ENCODE data around the gene BCDIN3D. TPM values are rescaled to one million over a fixed set of nuclear protein-coding genes. Genes with fewer than 3 reads are reported as not detected.
"Not testable (repeated sequence)": the region's sequence is repeated elsewhere in the genome, so short reads cannot be mapped to it uniquely, and the experiment has no call there.

BCDIN3D gene
- total and polyA plus RNA-seq, 8 donors: 2.0 to 4.8 (median 2.9) TPM

- FAIRE-seq (no peak), ATAC-seq (no peak), DNase-seq (no peak)
- WGBS, 2 donors: 70 to 73% methylated on average over 17 of the region's 17 CpGs
- Histone ChIP-seq H3K36me3 (no peaks in the 10 kb centered on the region), H3K4me1 (peaks cover 3 to 11% (median 5%) of the 10 kb centered on the region in 3 donors), H3K4me3 (no peak overlapping the region), H3K27ac (no peak overlapping the region), H3K27me3 (no peaks in the 10 kb centered on the region), H3K9me3 (no peaks in the 10 kb centered on the region)
- no peak for TF ChIP-seq CTCF (IDR thresholded peaks at IDR 0.05)
- intact Hi-C loops (cut with DNase I): loop anchor here in 2 of 3 donors (10.0 kb wide), 2 partner anchors 201 to 211 kb away; no protein-coding TSS in a partner anchor
These were observed 21.3 kb upstream of the BCDIN3D start for GRCh38 chr12:49863946-49864797.

- FAIRE-seq, H3K27me3 ChIP-seq, H3K27ac ChIP-seq, H3K4me3 ChIP-seq, H3K36me3 ChIP-seq, DNase-seq, H3K9me3 ChIP-seq, H3K4me1 ChIP-seq, ATAC-seq: not testable (repeated sequence)
- 87 to 89% methylated on average over 17 to 31 of the region's 31 CpGs for WGBS, 2 donors
- intact Hi-C loops (cut with DNase I): loop anchor here in 2 of 3 donors (10.0 kb wide), 2 partner anchors 204 to 214 kb away; no protein-coding TSS in a partner anchor
These were observed 18.0 kb upstream of the BCDIN3D start for GRCh38 chr12:49860921-49861320.

GRCh38 chr12:49855890-49856289 lies 13.0 kb upstream of the BCDIN3D start:
- 74 to 79% methylated on average over 4 of the region's 4 CpGs for WGBS, 2 donors
- not testable (repeated sequence) for ATAC-seq

GRCh38 chr12:49854976-49855375 lies 12.1 kb upstream of the BCDIN3D start:
- FAIRE-seq: no peak

More at GRCh38 chr12:49855890-49856289, 13.0 kb upstream of the BCDIN3D start:
- H3K27me3 ChIP-seq; H3K36me3 ChIP-seq; H3K9me3 ChIP-seq; DNase-seq; intact Hi-C loops (cut with DNase I); H3K4me3 ChIP-seq; H3K27ac ChIP-seq; FAIRE-seq; H3K4me1 ChIP-seq: not testable (repeated sequence)

GRCh38 chr12:49853671-49854070 lies 10.8 kb upstream of the BCDIN3D start:
- Histone ChIP-seq H3K27me3 (peaks cover 0 to 7% (median 2%) of the 10 kb centered on the region in 4 donors), H3K27ac (no peak overlapping the region), H3K4me1 (no peaks in the 10 kb centered on the region), H3K36me3 (no peaks in the 10 kb centered on the region), H3K9me3 (no peaks in the 10 kb centered on the region), H3K4me3 (no peak overlapping the region)
- DNase-seq (no peak), ATAC-seq (no peak), FAIRE-seq (no peak)
- no peak for TF ChIP-seq CTCF (IDR thresholded peaks at IDR 0.05)
- intact Hi-C loops (cut with DNase I): no loop called here
- 69 to 75% methylated on average over 2 of the region's 2 CpGs for WGBS, 2 donors

More at GRCh38 chr12:49854976-49855375, 12.1 kb upstream of the BCDIN3D start:
- Histone ChIP-seq H3K27me3 (no peaks in the 10 kb centered on the region), H3K9me3 (no peaks in the 10 kb centered on the region), H3K27ac (no peak overlapping the region), H3K4me1 (no peaks in the 10 kb centered on the region), H3K4me3 (no peak overlapping the region), H3K36me3 (no peaks in the 10 kb centered on the region)
- intact Hi-C loops (cut with DNase I): no loop called here
- DNase-seq: no peak
- TF ChIP-seq CTCF (IDR thresholded peaks at IDR 0.05): no peak
- WGBS, 2 donors: 76 to 82% methylated on average over 4 of the region's 4 CpGs
- no peak for ATAC-seq

- DNase-seq (no peak), ATAC-seq (no peak), FAIRE-seq (no peak)
- H3K27ac ChIP-seq: no peak overlapping the region
- no peak for TF ChIP-seq CTCF (IDR thresholded peaks at IDR 0.05)
- WGBS, 2 donors: 36 to 50% methylated on average over 2 of the region's 2 CpGs
- H3K4me1 ChIP-seq: peaks cover 0 to 4% (median 0%) of the 10 kb centered on the region in 3 donors
- H3K9me3 ChIP-seq: no peaks in the 10 kb centered on the region
- intact Hi-C loops (cut with DNase I): no loop called here
- H3K36me3 ChIP-seq: no peaks in the 10 kb centered on the region
- H3K4me3 ChIP-seq: no peak overlapping the region
- peaks cover 0 to 7% (median 2%) of the 10 kb centered on the region in 4 donors for H3K27me3 ChIP-seq
These were observed 4.3 kb upstream of the BCDIN3D start for GRCh38 chr12:49847161-49847560.

All from pancreas (tissue), 10 donors.